HEK293 (cell line): ENCODE measurements around the gene ZNF804A.

Experiments used
- CTCF ChIA-PET: fragments of 350-600 bp; formaldehyde crosslinking; extraction: SDS; loops from one replicate; lab custom pipeline; 2021; ENCODE audit warnings: antibody characterized with exemption; lab: Yijun Ruan, JAX
- POLR2A ChIA-PET: fragments of 300-600 bp; formaldehyde crosslinking; extraction: SDS; loops from one replicate; lab custom pipeline; 2020; ENCODE audit warnings: antibody characterized with exemption, inconsistent platforms; lab: Yijun Ruan, JAX
- H3K27ac ChIP-seq: fragments of 200-500 bp; sonication (Bioruptor generic); 2 replicates; pipeline ENCODE4 v1.5.1; 2014; ENCODE audit warnings: low read depth, low read length, control low read depth, inconsistent platforms; ENCODE audit errors: extremely low read depth
- H3K36me3 ChIP-seq, 2 experiments: fragments of 200-500 bp in 1 of 2; sonication (Bioruptor generic) in 1 of 2; 1 replicate in 1 of 2; 2 replicates in 1 of 2; pipeline ENCODE4 v1.5.1; 2014 to 2017; ENCODE audit warnings: inconsistent platforms in 2 of 2, low read length in 2 of 2; ENCODE audit not compliant: control insufficient read depth in 2 of 2, insufficient read depth in 1 of 2
- H3K4me1 ChIP-seq: fragments of 200-500 bp; sonication (Bioruptor generic); 2 replicates; pipeline ENCODE4 v1.5.1; 2014; ENCODE audit warnings: mild to moderate bottlenecking, low read length, inconsistent platforms; ENCODE audit not compliant: control insufficient read depth, insufficient read depth
- H3K4me3 ChIP-seq: 2 replicates; pipeline ENCODE4 v1.5.1; 2011; ENCODE audit warnings: low read depth, mild to moderate bottlenecking, control low read depth, low read length, moderate library complexity
- H3K9me3 ChIP-seq: fragments of 200-500 bp; sonication (Bioruptor generic); 2 replicates; pipeline ENCODE4 v1.5.1; 2014; ENCODE audit warnings: low read depth, low read length, inconsistent platforms; ENCODE audit not compliant: control insufficient read depth, insufficient read depth
- BCL11B ChIP-seq: fragments of 450-650 bp; formaldehyde crosslinking; IDR thresholded peaks from 2 replicates; pipeline ENCODE4 v1.5.1; 2016; ENCODE audit warnings: low read depth, missing biosample characterization, missing genetic modification characterization
- MZF1 ChIP-seq: fragments of 450-650 bp; formaldehyde crosslinking; IDR thresholded peaks from 2 replicates; pipeline ENCODE4 v1.5.1; 2017; ENCODE audit warnings: missing biosample characterization, missing genetic modification characterization, borderline replicate concordance
- PATZ1 ChIP-seq: fragments of 450-650 bp; formaldehyde crosslinking; IDR thresholded peaks from 2 replicates; pipeline ENCODE4 v1.5.1; 2016; ENCODE audit warnings: missing biosample characterization, missing genetic modification characterization
- REPIN1 ChIP-seq: fragments of 450-650 bp; formaldehyde crosslinking; IDR thresholded peaks from 2 replicates; pipeline ENCODE4 v1.5.1; 2017; ENCODE audit warnings: missing biosample characterization, missing genetic modification characterization, low read depth
- SALL2 ChIP-seq: fragments of 450-650 bp; formaldehyde crosslinking; IDR thresholded peaks from 2 replicates; pipeline ENCODE4 v1.5.0; 2017; ENCODE audit warnings: missing biosample characterization, mild to moderate bottlenecking, missing genetic modification characterization, borderline replicate concordance
- ZBTB6 ChIP-seq: fragments of 450-650 bp; formaldehyde crosslinking; IDR thresholded peaks from 2 replicates; pipeline ENCODE4 v1.5.1; 2017; ENCODE audit warnings: missing biosample characterization, missing genetic modification characterization
- ZFP69B ChIP-seq: fragments of 450-650 bp; formaldehyde crosslinking; IDR thresholded peaks from 2 replicates; pipeline ENCODE4 v1.5.1; 2016; ENCODE audit warnings: missing biosample characterization, missing genetic modification characterization
- ZNF146 ChIP-seq: fragments of 450-650 bp; formaldehyde crosslinking; IDR thresholded peaks from 2 replicates; pipeline ENCODE4 v1.5.1; 2016; ENCODE audit warnings: missing biosample characterization, missing genetic modification characterization
- ZNF175 ChIP-seq: fragments of 450-650 bp; formaldehyde crosslinking; IDR thresholded peaks from 2 replicates; pipeline ENCODE4 v1.5.1; 2016; ENCODE audit warnings: missing biosample characterization, missing genetic modification characterization
- ZNF184 ChIP-seq: fragments of 450-650 bp; IDR thresholded peaks from 2 replicates; pipeline ENCODE4 v1.5.1; 2018; ENCODE audit warnings: missing biosample characterization, mild to moderate bottlenecking, missing genetic modification characterization
- ZNF23 ChIP-seq: fragments of 450-650 bp; formaldehyde crosslinking; IDR thresholded peaks from 2 replicates; pipeline ENCODE4 v1.5.1; 2016; ENCODE audit warnings: missing biosample characterization, missing genetic modification characterization, borderline replicate concordance
- ZNF24 ChIP-seq: fragments of 450-650 bp; formaldehyde crosslinking; IDR thresholded peaks from 2 replicates; pipeline ENCODE4 v1.5.1; 2016; ENCODE audit warnings: missing biosample characterization, missing genetic modification characterization
- ZNF394 ChIP-seq: fragments of 450-650 bp; formaldehyde crosslinking; IDR thresholded peaks from 2 replicates; pipeline ENCODE4 v1.5.1; 2016; ENCODE audit warnings: missing biosample characterization, missing genetic modification characterization, mild to moderate bottlenecking, moderate library complexity, borderline replicate concordance
- ZNF426 ChIP-seq: fragments of 450-650 bp; formaldehyde crosslinking; IDR thresholded peaks from 2 replicates; pipeline ENCODE4 v1.5.1; 2017; ENCODE audit warnings: missing biosample characterization, missing genetic modification characterization, mild to moderate bottlenecking, inconsistent platforms, moderate library complexity
- ZNF560 ChIP-seq: fragments of 450-650 bp; formaldehyde crosslinking; IDR thresholded peaks from 2 replicates; pipeline ENCODE4 v1.5.1; 2017; ENCODE audit warnings: missing biosample characterization, missing genetic modification characterization, borderline replicate concordance
- ZNF621 ChIP-seq: fragments of 450-650 bp; formaldehyde crosslinking; IDR thresholded peaks from 2 replicates; pipeline ENCODE4 v1.5.1; 2017; ENCODE audit warnings: missing biosample characterization, missing genetic modification characterization
- ZNF626 ChIP-seq: fragments of 450-650 bp; sonication (Bioruptor Pico); formaldehyde crosslinking; IDR thresholded peaks from 2 replicates; pipeline ENCODE4 v1.5.1; 2018; ENCODE audit warnings: missing biosample characterization, missing genetic modification characterization, inconsistent platforms
- ZNF654 ChIP-seq: fragments of 450-650 bp; formaldehyde crosslinking; IDR thresholded peaks from 2 replicates; pipeline ENCODE4 v1.5.1; 2016; ENCODE audit warnings: low read depth, missing biosample characterization, missing genetic modification characterization
- ZNF768 ChIP-seq: fragments of 450-650 bp; formaldehyde crosslinking; IDR thresholded peaks from 2 replicates; pipeline ENCODE4 v1.5.1; 2018; ENCODE audit warnings: missing biosample characterization, mild to moderate bottlenecking, missing genetic modification characterization

ZNF804A gene

GRCh38 chr2:184799379-184799778, 201.1 kb downstream of the ZNF804A start:
- POLR2A ChIA-PET: no interaction called here
- H3K4me1 ChIP-seq: no peaks in the 10 kb centered on the region
- TF ChIP-seq BCL11B (tag by site-specific recombination): no peak
- no peak for TF ChIP-seq ZNF23 (tag by site-specific recombination)
- TF ChIP-seq REPIN1 (tag by site-specific recombination): no peak
- no peak for TF ChIP-seq ZNF654 (tag by site-specific recombination)
- no peak for TF ChIP-seq ZNF24 (tag by site-specific recombination)
- no peak for TF ChIP-seq ZNF768 (tag by site-specific recombination)
- TF ChIP-seq ZNF621 (tag by site-specific recombination): no peak
- TF ChIP-seq PATZ1 (tag by site-specific recombination): no peak
- TF ChIP-seq ZNF146: no peak
- no peaks in the 10 kb centered on the region for H3K36me3 ChIP-seq
- no peak overlapping the region for H3K27ac ChIP-seq
- H3K9me3 ChIP-seq: no peaks in the 10 kb centered on the region
- CTCF ChIA-PET: no interaction called here
- no peak overlapping the region for H3K4me3 ChIP-seq

- Histone ChIP-seq H3K4me1 (no peaks in the 10 kb centered on the region), H3K4me3 (no peak overlapping the region), H3K27ac (no peak overlapping the region), H3K36me3 (no peaks in the 10 kb centered on the region), H3K9me3 (no peaks in the 10 kb centered on the region)
- ChIA-PET POLR2A (no interaction called here), CTCF (interaction anchor here (0.7 kb wide), 1 partner anchor 9 kb away, joined by 4 read pairs; no protein-coding TSS in a partner anchor)
- no peak for TF ChIP-seq MZF1 (tag by site-specific recombination)
Observed at GRCh38 chr2:184814421-184814820, 216.1 kb downstream of the ZNF804A start.

- Histone ChIP-seq H3K9me3 (no peaks in the 10 kb centered on the region), H3K27ac (no peak overlapping the region), H3K36me3 (no peaks in the 10 kb centered on the region), H3K4me3 (no peak overlapping the region), H3K4me1 (no peaks in the 10 kb centered on the region)
- ChIA-PET POLR2A (no interaction called here), CTCF (no interaction called here)
- no peak for TF ChIP-seq ZNF626
- no peak for TF ChIP-seq ZNF768 (tag by site-specific recombination)
- no peak for TF ChIP-seq ZNF184
- no peak for TF ChIP-seq SALL2 (tag by site-specific recombination)
- TF ChIP-seq PATZ1 (tag by site-specific recombination): no peak
- no peak for TF ChIP-seq ZBTB6 (tag by site-specific recombination)
- no peak for TF ChIP-seq ZFP69B (tag by site-specific recombination)
- TF ChIP-seq ZNF426 (tag by site-specific recombination): no peak
- no peak for TF ChIP-seq ZNF175 (tag by site-specific recombination)
- no peak for TF ChIP-seq ZNF560 (tag by site-specific recombination)
- no peak for TF ChIP-seq ZNF394 (tag by site-specific recombination)
Observed at GRCh38 chr2:184815824-184816223, 217.5 kb downstream of the ZNF804A start.
